Activated naive CD4-positive, alpha-beta T cell treated with anti-CD3 and anti-CD28 coated beads, Interleukin-2, amount 50 U/mL, for 72 hours (primary cell): Measurements from ENCODE around the gene CXCL10. TPM values are rescaled to one million over a fixed set of nuclear protein-coding genes. Genes with fewer than 3 reads are reported as not detected.
A peak's percentile ranks its signal among the peaks of the same experiment; 100 is the strongest.
"Not testable (repeated sequence)": the region's sequence is repeated elsewhere in the genome, so short reads cannot be mapped to it uniquely, and the experiment has no call there.

Experiments
- ATAC-seq, 2 donors: fragments of 150-1000 bp; cut with Tn5 transposase; 2 replicates each; pipeline ENCODE4 v1.10.0; 2021; ENCODE audit warnings: mild to moderate bottlenecking in 2 of 2, moderate library complexity in 2 of 2
- DNase-seq, 2 donors: peaks; one replicate each; pipeline ENCODE4 v3.0.0; 2021 to 2022; ENCODE audit warnings: low spot score in 2 of 2
- H3K27ac Mint-ChIP-seq, 2 donors: one replicate each; pipeline ENCODE4 v1.8.0; 2022; ENCODE audit warnings: mild to moderate bottlenecking in 2 of 2, mixed read lengths in 2 of 2
- H3K36me3 Mint-ChIP-seq, 2 donors: one replicate each; pipeline ENCODE4 v1.8.0; 2022; ENCODE audit warnings: mixed read lengths in 2 of 2
- H3K9me3 Mint-ChIP-seq, 2 donors: one replicate each; pipeline ENCODE4 v1.8.0; 2022; ENCODE audit warnings: mixed read lengths in 2 of 2
- total RNA-seq, 2 donors: library from RNA; stranded (reverse); gene quantifications; one replicate each; pipeline ENCODE4 v1.2.3, GENCODE V29; 2022

CXCL10 gene
- total RNA-seq, 2 donors from 2014 or later: 0.20 to 1.2 TPM

- not testable (repeated sequence) for H3K9me3 Mint-ChIP-seq, DNase-seq
- peak; percentile 50 to 99 for ATAC-seq
- Mint-ChIP-seq H3K36me3 (peaks cover 0 to 15% of the 10 kb centered on the region in 2 donors), H3K27ac (peak overlapping the region; percentile 36 to 54)
Observed at GRCh38 chr4:76042241-76042998, 19.1 kb upstream of the CXCL10 start.

GRCh38 chr4:76036855-76037254, 13.6 kb upstream of the CXCL10 start:
- ATAC-seq (no peak), DNase-seq (no peak)
- Mint-ChIP-seq H3K27ac (no peak overlapping the region), H3K9me3 (no peaks in the 10 kb centered on the region), H3K36me3 (no peaks in the 10 kb centered on the region)

- H3K9me3 Mint-ChIP-seq: no peaks in the 10 kb centered on the region
- ATAC-seq (no peak), DNase-seq (no peak)
- H3K36me3 Mint-ChIP-seq: no peaks in the 10 kb centered on the region
- H3K27ac Mint-ChIP-seq: no peak within 1 kb of the TSS
Observed at GRCh38 chr4:76035799-76036380, 12.6 kb upstream of the CXCL10 start, which contains the start of gene CXCL11. CXCL11 (minus strand) TSS chr4:76036070; CDS start chr4:76035987, 83 bp downstream.

- no peaks in the 10 kb centered on the region for H3K36me3 Mint-ChIP-seq
- H3K9me3 Mint-ChIP-seq: no peaks in the 10 kb centered on the region
- no peak overlapping the region for H3K27ac Mint-ChIP-seq
- ATAC-seq: no peak
- DNase-seq: no peak
Observed at GRCh38 chr4:76035141-76035540, 11.8 kb upstream of the CXCL10 start.

- Mint-ChIP-seq H3K9me3 (no peaks in the 10 kb centered on the region), H3K36me3 (no peaks in the 10 kb centered on the region), H3K27ac (no peak overlapping the region)
- ATAC-seq (no peak), DNase-seq (no peak)
Observed at GRCh38 chr4:76029300-76029699, 6.0 kb upstream of the CXCL10 start.

GRCh38 chr4:76028350-76028765, 5.1 kb upstream of the CXCL10 start:
- peak overlapping the region; percentile 77 to 89 for H3K27ac Mint-ChIP-seq
- no peaks in the 10 kb centered on the region for H3K36me3 Mint-ChIP-seq
- H3K9me3 Mint-ChIP-seq: no peaks in the 10 kb centered on the region
- DNase-seq: no peak
- ATAC-seq: peak; percentile 31 to 33

- Mint-ChIP-seq H3K27ac (peak overlapping the region; percentile 48 to 90), H3K36me3 (no peaks in the 10 kb centered on the region), H3K9me3 (no peaks in the 10 kb centered on the region)
- peak; percentile 20 to 86 for ATAC-seq
- DNase-seq: no peak
Observed at GRCh38 chr4:76024065-76024464, 768 bp upstream of the CXCL10 start.

GRCh38 chr4:76022677-76023076, 620 bp downstream of the CXCL10 start:
- ATAC-seq: no peak
- no peaks in the 10 kb centered on the region for H3K9me3 Mint-ChIP-seq
- no peak for DNase-seq

GRCh38 chr4:76022031-76022430, 1.3 kb downstream of the CXCL10 start:
- Mint-ChIP-seq H3K36me3 (no peaks in the 10 kb centered on the region), H3K27ac (no peak overlapping the region), H3K9me3 (no peaks in the 10 kb centered on the region)
- no peak for ATAC-seq
- no peak for DNase-seq

More at GRCh38 chr4:76022677-76023076, 620 bp downstream of the CXCL10 start:
- no peak overlapping the region for H3K27ac Mint-ChIP-seq
- H3K36me3 Mint-ChIP-seq: no peaks in the 10 kb centered on the region

- Mint-ChIP-seq H3K36me3 (no peaks in the 10 kb centered on the region), H3K9me3 (no peaks in the 10 kb centered on the region), H3K27ac (no peak overlapping the region)
- no peak for DNase-seq
- no peak for ATAC-seq
Observed at GRCh38 chr4:76017056-76017686, 6.1 kb downstream of the CXCL10 start.

- peak in 1 of 2 donors; percentile 50 for DNase-seq
- no peaks in the 10 kb centered on the region for H3K36me3 Mint-ChIP-seq
- H3K9me3 Mint-ChIP-seq: no peaks in the 10 kb centered on the region
- peak; percentile 29 to 92 for ATAC-seq
- H3K27ac Mint-ChIP-seq: peak overlapping the region in 1 of 2 donors; percentile 39
Observed at GRCh38 chr4:76016393-76016792, 6.9 kb downstream of the CXCL10 start.

GRCh38 chr4:76013540-76013939, 9.8 kb downstream of the CXCL10 start:
- no peaks in the 10 kb centered on the region for H3K9me3 Mint-ChIP-seq
- DNase-seq (no peak), ATAC-seq (no peak)
- H3K36me3 Mint-ChIP-seq: no peaks in the 10 kb centered on the region
- H3K27ac Mint-ChIP-seq: no peak overlapping the region

GRCh38 chr4:76012388-76012801, 10.9 kb downstream of the CXCL10 start:
- Mint-ChIP-seq H3K27ac (no peak overlapping the region), H3K9me3 (no peaks in the 10 kb centered on the region), H3K36me3 (no peaks in the 10 kb centered on the region)
- ATAC-seq (no peak), DNase-seq (no peak)

GRCh38 chr4:76011700-76012387, 11.5 kb downstream of the CXCL10 start:
- peak in 1 of 2 donors; percentile 72 for ATAC-seq
- Mint-ChIP-seq H3K36me3 (no peaks in the 10 kb centered on the region), H3K9me3 (no peaks in the 10 kb centered on the region), H3K27ac (no peak overlapping the region)
- no peak for DNase-seq

- Mint-ChIP-seq H3K27ac (no peak overlapping the region), H3K9me3 (no peaks in the 10 kb centered on the region), H3K36me3 (no peaks in the 10 kb centered on the region)
- ATAC-seq (no peak), DNase-seq (no peak)
Observed at GRCh38 chr4:76011018-76011670, 12.2 kb downstream of the CXCL10 start.

- no peak for ATAC-seq
- H3K27ac Mint-ChIP-seq: no peak overlapping the region
- DNase-seq: no peak
- no peaks in the 10 kb centered on the region for H3K36me3 Mint-ChIP-seq
- H3K9me3 Mint-ChIP-seq: no peaks in the 10 kb centered on the region
Observed at GRCh38 chr4:76010576-76010975, 12.7 kb downstream of the CXCL10 start.
